Tongue (tissue), 3 donors: Measurements from ENCODE around the gene NCSTN. TPM values are rescaled to one million over a fixed set of nuclear protein-coding genes. Genes with fewer than 3 reads are reported as not detected.
A peak's percentile ranks its signal among the peaks of the same experiment; 100 is the strongest.

Experiments
- DNase-seq: peaks from one replicate; pipeline ENCODE4 v3.0.0-alpha.2; 2015
- small RNA-seq: library from RNA; depleted of rRNA; stranded (forward); fragments of <200 nt; gene quantifications from one replicate; pipeline ENCODE3, GENCODE V24; 2014; ENCODE audit warnings: low replicate concordance
- total RNA-seq: library from RNA; depleted of rRNA; stranded (reverse); fragments of >200 nt; gene quantifications from one replicate; pipeline ENCODE4 v1.2.3, GENCODE V29; 2014

The NCSTN gene
- total RNA-seq, 1 donor from 2014 or later: 93.2 TPM

DNA sequence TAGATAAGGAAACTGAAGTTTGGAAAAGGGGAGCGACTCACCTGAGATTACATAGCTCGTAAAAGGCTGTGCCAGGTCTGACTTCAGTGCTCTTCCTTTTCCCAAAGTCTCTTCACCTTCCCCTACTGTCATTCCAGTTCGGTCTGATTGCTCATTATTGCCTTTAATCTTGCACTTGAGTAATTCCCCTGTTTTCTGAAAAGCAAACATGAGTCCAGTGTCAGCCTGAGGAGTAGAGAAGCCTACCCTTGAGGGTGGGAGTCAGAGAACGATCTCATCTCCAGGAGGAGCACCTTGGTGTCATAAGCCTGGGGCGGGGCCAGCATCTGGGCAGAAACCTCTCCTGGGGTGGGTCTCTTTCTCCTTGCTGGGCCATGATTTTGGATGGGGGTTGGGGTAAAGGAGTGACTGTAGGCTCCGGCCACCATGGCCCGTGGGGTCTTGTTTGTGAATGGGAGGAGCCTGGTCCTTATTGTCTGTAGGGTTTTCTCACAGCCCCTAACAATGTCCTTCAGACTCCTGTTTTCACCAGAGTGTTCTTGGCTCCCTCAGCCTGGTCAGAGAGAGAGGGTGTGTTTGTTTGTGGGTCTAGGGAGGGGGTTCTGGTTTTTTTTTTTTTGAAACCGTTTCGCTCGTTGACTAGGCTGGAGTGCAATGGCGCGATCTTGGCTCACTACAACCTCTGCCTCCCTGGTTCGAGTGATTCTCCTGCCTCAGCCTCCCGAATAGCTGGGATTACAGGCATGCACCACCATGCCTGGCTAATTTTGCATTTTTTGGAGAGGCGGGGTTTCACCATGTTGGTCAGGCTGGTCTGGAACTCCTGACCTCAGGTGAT, 63.2 kb downstream of the NCSTN start:
- DNase-seq: no peak

DNA sequence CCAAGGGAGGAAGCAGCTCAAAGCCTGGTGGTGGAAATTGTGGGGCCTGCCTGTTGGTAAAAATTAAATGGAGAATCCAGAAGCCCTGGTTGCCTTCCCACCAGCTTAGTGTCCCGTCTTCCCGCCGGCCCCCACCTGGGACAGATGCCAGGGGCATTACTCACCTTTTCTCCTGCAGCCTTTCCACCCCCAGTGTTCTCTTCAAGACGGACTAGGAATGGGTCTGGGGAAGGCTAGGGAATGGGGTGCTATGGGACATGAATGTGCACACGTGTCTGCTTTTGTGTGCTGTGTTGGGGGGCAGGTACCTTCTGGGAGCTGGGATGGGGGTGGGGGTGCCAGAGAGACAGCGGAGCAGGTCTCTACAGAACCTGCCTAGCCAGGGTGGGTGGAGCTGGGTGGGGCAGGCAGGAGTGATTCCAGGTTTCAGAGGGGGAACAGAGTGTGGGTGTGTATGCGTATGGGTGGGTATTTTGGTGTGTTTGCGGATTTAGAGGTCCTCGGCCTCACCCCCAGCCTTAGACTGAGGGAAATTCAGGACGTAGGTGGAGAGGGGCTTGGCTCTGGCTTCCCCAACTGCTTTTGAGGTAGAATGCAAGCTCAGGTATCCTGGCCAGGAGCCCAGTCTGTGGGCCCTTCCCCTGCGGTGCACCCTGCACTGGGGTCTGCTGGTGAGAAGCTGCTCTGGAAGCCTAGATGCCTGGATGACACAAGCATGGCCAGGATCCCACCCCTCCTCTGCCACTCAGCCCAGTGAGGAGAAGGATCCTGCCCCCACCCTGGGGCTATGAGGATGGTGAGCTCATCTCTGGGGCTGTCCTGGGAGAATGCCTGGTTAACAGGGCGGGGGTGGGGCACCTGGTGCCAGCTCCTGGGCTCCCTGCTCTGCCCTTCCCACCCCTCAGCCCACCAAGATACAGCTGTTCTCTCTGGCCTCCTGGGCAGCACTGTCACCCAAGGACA, 64.9 kb downstream of the NCSTN start:
- peak; percentile 50 for DNase-seq

Small RNA genes lying within 50 kb of the gene (small RNA-seq; reads per million reads assigned to genes)
- not detected for gene RF00019
- not detected for gene RNU4-42P

Other genes starting within 250 kb of the NCSTN start
- 21.8 TPM for gene IGSF8, start 244.8 kb upstream of the NCSTN start, total RNA-seq
- gene ATP1A2, start 227.6 kb upstream of the NCSTN start, total RNA-seq: 144 TPM
- 0.62 TPM for gene ATP1A4, start 191.8 kb upstream of the NCSTN start, total RNA-seq
- 831 TPM for gene CASQ1, start 152.8 kb upstream of the NCSTN start, total RNA-seq
- 50.7 TPM for gene PEA15, start 138.0 kb upstream of the NCSTN start, total RNA-seq
- gene DCAF8, start 80.8 kb upstream of the NCSTN start, total RNA-seq: 113 TPM
- gene PEX19, start 58.2 kb upstream of the NCSTN start, total RNA-seq: 51.4 TPM
- gene COPA, start 133 bp upstream of the NCSTN start, total RNA-seq: 144 TPM
- not detected for gene NHLH1, start 23.7 kb downstream of the NCSTN start, total RNA-seq
- gene VANGL2, start 57.2 kb downstream of the NCSTN start, total RNA-seq: 6.9 TPM
- not detected for gene SLAMF6, start 179.9 kb downstream of the NCSTN start, total RNA-seq
- gene CD84, start 236.1 kb downstream of the NCSTN start, total RNA-seq: 3.2 TPM